HG03045 (cell line): ENCODE measurements around the gene FAM184A.
"Not testable (repeated sequence)": the region's sequence is repeated elsewhere in the genome, so short reads cannot be mapped to it uniquely, and the experiment has no call there.

Experiments
- ATAC-seq: cut with Tn5 transposase; IDR thresholded peaks from one replicate; pipeline ENCODE4 v1.9.1; 2021; ENCODE audit warnings: mild to moderate bottlenecking, moderate library complexity; ENCODE audit not compliant: unreplicated experiment

The FAM184A gene

DNA sequence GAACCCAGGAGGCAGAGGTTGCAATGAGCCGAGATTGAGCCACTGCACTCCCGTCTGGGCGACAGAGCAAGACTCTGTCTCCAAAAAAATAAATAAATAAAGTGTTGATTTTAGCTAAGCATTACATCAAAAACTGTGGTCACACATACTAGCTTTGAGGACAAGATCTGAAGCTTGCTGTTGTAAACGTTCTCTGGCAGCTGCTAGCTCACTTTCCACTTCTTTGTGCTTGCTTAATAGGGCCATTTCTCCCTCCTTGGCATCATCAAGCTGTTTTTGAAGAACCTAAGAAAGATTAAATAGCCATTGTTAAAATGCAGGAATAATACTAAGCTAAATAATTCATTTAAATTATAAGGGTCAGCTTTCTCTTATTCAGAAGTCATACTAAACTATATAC is 55.7 kb downstream of the FAM184A start:
- ATAC-seq = no peak

DNA sequence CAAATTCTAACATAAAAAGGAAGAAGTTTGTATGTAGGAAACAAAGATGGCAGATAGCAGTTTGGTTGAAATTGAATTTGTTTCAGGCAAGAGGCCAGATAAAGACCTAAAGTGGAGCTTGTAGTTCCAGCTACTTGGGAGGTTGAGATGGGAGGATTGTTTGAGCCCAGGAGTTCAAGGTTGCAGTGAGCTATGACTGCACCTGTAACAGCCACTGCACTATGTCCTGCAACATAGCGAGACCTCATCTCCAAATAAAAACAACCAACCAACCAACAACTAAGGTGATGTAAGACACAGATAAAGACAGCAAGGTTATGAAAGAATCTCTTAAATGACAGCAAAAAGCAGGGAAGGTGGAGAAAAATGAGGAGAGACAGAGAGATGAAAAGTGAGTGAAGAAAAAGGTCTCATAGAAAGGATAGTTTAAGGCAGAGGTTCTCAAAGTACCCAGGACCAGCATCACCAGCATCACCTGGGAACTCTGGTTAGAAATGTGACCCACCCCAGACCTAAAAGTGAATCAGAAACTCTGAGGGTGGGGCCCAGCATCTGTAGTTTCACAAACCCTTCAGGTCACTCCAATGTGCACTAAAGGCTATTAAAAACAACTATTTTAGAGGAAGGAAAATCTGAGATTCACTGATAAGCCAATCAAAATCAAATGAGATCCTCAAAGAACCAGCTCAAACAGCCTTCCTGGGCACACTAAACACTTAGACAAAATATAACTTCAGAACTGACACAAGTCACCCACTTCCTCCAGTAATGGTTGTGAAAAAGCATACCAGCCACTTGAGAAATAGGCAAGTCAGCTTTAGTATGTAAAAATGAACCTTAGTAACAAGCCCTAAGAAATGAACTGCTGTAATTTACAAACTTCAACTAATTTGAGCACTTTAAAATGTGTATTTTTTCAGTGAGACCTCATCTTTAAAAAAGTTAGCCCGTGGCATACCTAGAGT is 57.6 kb downstream of the FAM184A start:
- ATAC-seq = no peak

DNA sequence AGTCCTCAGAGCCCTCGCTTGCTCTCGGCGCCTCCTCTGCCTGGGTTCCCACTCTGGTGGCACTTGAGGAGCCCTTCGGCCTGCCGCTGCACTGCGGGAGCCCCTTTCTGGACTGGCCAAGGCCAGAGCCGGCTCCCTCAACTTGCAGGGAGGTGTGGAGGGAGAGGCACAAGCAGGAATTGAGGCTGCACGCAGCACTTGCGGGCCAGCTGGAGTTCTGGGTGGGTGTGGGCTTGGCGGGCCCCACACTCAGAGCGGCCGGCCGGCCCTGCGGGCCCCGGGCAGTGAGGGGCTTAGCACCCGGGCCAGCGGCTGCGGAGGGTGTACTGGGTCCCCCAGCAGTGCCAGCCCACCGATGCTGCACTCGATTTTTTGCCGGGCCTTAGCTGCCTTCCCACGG is 63.3 kb downstream of the FAM184A start:
- ATAC-seq = not testable (repeated sequence)

DNA sequence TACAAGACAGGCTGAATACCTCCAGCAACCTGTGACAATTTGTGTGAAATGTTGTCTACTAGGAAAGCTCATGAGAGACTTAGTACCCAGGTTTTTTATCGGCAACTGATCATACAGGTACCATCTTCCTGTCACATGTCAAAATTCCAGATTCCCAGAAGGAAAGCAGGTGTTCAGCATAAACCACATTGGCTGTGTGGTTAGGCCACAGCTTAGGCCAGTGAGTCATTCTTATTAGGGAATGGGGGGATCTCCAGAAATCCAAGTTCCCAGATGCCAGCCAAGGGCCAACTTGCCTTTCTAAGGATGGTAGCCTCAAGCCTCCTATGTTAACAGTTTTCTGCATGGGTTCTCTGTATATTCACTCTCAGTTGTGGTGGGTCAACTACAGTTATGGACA is 65.9 kb downstream of the FAM184A start:
- no peak for ATAC-seq

DNA sequence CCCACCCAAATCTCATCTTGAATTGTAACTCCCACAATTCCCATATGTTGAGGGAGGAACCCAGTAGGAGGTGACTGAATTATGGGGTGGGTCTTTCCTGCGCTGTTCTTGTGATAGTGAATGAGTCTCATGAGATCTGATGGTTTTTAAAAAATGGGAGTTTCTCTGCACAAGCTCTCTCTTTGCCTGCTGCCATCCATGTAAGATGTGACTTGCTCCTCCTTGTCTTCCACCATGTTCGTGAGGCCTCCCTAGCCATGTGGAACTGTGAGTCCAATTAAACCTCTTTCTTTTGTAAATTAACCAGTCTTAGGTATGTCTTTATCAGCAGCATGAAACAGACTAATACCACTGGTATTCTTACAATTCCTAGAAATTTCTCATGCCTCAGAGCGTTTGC is 69.2 kb downstream of the FAM184A start:
- ATAC-seq = not testable (repeated sequence)

DNA sequence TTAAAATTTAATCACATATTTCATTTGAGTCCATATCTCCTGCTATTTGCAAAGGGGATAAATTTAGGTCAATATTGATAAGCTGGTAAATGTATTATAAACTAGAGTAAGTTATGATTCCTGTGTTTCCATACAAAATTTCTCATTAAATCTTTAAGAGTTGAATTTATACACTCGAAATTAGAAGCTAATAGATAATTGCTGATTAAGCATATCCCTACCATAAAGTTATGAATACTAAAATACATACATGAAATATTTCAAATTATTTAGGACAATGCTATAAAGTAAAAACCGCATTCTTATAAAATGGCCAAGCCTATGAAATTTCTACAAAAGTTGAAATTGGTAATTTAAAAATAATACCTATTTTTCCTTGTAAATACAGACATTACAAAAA is 71.5 kb downstream of the FAM184A start:
- no peak for ATAC-seq

DNA sequence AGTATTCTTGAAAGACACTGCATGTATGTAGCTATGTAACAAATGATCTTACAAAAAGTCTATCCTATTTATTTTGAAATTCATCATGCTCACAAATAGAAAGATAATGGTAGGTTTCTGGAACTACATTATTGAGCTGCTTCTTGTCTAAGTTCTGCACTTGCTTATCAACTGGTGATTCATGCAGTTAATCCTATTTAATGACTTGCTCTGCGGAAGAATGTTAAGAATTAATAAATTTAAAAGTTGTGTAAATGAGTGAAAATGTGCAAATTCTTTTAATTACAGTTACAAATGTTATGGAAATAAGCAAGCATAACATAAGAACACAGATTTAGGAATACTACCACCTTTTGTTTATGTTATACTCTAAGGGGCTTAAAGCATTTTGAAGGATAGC is 76.4 kb downstream of the FAM184A start:
- no peak for ATAC-seq

DNA sequence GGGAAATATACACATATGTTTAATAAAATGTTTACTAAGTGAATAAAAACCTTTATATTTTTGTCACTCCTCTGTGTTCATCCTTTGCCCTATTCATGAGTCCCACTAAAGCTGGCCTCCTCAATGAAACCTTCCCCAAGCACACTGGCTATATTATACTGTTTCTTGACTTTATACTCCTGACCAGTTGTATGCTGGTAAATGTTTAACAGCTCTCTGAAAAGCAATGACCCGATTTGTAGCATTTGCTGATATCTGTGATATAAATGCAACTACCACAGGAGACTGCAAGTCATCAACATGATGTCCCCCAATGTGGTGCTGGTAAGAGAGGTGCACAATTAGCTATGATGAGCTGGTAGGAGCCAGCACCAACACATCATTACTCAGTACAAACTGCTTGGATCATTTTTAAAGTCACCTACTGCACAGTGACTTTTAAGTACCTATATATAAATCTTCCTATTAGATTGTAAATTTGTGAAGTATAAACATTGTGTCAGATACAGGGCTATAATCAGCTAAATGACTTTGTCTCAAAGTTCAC is 78.9 kb downstream of the FAM184A start:
- no peak for ATAC-seq

DNA sequence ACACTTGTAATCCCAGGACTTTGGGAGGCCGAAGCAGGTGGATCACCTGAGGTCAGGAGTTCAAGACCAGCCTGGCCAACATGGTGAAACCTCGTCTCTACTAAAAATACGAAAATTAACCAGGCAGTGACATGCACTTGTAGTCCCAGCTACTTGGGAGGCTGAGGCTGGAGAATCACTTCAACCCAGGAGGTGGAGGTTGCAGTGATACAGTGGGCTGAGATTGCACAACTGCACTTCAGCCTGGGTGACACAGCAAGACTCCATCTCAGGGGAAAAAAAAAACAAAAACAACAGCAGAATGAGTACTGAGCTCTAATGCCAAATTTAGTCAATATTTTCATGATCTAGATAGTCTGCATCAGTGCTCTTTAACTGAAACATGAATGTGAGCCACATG is 81.0 kb downstream of the FAM184A start:
- ATAC-seq = not testable (repeated sequence)

DNA sequence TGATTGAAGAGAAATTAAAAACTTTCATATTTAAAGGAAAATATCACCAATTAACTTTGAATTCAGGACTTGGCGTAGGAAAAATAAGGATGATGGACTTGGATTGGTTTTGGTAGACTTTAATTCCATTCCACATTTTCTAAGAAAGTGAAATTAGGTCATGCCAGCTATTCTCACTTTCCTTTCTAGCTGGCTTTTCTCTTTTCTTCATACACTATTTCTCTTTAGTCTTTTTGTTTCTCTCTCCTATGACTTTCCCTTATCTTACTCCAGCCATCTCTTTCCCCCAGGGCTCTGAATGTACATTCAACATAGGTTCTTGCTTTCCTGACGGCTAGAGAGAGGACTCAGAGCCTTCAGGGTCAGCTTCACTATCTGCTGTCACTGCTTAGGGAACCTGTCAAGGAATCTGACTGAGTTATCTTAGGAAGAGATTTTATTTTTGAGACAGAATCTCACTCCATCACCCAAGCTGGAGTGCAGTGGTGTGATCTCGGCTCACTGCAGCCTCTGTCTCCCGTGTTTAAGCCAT is 82.1 kb downstream of the FAM184A start:
- ATAC-seq = no peak

DNA sequence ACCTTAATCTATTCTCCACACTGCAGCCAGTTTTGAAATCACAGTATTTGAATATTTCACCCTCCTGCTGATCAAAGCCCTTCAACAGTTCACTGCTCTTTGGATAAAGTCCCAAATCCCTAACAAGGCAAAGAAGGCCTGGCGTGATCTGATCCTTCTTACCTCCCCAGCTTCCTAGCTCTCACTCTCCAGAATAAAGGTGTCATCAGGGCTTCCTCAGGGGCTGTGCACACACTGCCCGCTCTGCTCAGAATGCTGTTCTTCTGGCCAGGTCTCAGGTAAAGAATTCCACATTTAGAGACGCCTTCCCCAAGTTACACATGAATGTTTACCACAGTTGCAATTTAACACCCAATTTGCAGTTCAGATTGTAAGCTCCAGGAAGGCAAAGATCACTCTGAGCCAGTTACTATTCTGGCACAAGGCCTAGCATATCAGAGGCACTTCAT is 84.6 kb downstream of the FAM184A start:
- no peak for ATAC-seq

DNA sequence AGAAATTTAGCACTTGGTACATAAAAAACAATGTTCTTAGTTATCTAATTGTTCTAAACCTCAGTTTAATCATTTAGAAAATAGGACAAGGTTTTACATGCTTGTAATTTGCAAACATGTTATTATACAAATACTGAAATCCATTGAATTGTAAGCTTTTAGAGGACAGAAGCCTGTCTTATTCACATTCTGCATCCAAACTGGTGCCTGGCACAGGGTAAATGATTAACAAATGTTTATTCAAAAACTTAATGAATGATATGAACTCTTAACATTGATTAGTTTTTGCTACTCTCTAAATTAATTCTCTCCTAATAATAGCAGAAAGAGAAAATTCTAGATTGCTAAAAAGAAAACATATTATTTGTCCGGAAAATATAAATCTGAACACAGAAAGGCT is 85.1 kb downstream of the FAM184A start:
- ATAC-seq = no peak

DNA sequence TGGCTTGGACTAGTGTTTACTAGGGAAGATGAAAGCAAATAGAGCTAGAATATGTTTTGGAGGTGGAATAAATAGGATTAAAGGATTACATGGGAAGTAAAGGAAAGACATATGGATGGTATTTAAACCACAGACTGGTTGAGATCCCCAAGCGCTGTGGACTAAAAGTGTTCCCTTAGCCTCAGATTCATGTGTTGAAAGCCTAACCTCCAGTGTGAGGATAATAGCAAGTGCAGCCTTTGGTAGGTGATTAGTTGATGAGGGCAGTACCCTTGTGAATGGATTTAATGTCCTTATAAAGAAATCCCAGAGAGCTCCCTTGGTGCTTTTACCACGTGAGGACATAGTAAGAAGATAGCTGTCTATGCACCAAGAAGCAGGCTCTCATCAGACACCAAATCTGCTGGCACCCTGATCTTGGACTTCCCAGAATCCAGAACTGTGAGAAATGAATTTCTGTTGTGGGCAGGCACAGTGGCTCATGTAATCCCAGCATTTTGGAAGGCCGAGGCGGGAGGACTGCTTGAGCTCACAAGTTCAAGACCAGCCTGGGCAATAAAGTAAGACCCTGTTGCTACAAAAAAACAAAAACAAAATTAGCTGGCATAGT is 86.2 kb downstream of the FAM184A start:
- no peak for ATAC-seq

DNA sequence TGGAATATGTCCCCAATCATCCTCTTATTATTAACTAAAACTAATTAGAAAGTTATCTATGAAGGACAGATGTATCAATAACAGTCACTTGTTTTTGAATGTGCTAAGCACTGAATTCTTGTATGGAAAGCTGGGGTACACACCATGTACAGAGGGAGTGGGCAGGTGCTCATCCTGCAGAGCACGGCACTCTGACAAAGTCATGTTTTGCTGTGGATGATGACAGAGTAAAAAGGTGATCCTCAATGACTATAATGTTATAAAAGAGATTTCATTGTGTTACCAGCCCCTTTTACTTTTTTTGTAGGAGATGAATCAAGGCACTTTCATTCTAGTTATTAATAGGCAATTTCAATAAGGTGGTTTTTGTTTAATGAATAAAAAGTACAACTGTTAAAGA is 92.2 kb downstream of the FAM184A start:
- ATAC-seq = no peak

DNA sequence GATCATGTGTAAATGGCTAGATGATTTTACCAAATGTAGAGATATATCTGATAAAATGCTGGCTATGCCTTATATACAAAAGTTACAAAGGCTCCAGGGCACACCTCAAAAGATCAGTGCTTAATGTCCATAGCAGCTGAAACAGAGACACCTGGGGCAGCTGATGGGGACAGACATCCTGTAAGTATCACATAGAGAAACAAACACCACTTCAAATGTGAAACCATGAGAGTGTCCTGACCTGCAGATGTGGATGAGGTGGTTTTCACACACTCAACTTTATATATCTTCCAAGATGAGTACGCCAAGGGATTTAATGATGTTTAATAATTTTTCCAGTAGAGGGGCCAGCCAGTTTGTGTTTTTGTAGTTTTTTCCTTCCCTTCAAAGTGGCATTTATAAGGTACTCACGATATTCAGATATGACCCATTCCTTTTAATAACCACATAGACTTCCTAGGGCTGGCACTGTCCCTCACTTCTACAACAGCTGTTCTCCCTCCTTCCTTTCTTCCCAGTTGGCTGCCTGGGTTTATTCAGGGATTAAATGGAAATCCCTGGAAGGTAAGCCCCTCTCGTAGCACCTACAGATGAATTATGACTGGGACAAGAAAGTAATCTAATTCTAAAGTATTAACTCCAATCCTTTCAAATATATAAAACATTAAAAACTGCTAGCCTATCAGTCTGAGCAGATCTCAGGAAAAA is 93.2 kb downstream of the FAM184A start:
- no peak for ATAC-seq

DNA sequence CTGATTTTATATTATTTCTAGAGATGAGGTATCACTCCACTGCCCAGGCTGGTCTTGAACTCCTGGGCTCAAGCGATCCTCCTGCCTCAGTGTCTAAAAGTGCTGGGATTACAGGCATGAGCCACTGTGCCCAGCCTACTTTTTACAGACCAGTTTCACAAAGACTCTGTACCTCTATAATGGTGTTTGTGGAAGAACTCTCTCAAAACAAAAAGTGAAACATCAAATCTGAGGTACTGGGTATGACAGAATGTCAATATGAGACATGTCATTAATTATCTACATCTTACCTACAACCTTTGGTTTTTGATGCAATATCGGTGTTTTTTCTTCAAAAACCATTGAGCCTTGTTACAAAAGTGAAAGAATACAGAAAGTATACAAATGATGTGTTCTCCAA is 94.1 kb downstream of the FAM184A start:
- ATAC-seq = no peak

DNA sequence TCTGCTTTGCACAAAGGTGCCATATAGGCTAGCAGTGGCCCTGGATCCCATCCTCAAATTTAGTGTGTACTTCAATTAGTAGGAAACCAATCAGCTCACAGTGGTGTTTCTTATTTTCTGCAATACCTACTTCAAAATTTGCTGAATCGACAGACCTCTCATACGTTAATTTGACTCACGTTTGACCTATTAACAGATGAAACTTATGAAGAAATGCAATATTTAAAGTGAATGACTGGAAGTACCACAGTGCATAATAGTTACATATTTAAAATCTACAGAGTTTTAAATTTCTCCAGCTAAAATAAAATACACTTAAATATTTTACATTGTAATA is 95.9 kb downstream of the FAM184A start:
- ATAC-seq = no peak

DNA sequence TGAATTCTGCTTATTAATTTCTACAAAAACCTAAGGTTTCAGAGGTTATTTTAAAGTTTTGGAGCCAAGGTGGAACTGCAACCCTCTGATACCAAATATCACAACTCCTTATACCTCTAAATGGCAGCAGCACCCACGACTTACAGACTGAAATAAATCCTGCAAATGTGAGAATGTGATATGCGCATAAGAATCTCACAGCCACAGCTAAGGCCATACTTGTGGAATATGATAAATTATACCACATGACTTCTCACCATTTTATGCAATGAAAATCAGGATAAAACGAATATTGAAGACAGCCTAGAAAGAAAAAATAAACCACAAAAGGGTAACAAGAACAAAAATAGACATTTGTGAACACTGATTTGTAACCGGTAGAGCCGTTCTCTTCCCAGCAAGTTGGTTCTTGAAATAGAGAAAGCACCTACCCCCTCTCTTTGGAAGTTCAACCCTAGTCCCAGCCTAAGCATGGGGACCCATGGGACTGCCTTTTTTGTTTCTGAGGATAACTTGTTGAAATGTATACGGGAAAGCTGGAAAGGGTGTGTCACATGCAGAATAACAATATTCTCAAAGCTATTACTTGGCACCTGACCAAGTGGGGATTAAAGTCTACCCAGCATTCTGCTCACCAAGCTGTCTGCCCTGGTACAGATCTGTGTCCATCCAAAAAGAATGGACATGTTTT is 96.4 kb downstream of the FAM184A start:
- no peak for ATAC-seq

DNA sequence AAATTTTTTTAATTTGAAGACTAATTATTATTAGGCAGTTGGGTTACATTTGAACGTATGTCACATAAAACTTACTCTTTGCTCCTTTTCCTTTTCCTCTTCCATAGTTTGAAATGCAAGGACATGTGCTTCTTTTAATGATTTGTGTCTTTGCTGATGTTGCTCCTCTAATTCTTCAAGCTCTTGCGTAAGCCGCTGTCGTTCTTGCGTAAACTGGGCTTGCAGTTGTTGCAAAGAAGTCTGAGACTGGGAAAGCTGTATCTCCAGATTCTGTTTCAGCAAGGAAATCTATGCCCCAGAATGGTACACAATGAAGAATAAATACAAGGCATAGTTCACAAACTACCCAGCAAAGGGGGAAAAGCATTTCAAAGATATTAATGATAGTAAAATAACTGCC is 98.4 kb downstream of the FAM184A start:
- ATAC-seq = no peak

DNA sequence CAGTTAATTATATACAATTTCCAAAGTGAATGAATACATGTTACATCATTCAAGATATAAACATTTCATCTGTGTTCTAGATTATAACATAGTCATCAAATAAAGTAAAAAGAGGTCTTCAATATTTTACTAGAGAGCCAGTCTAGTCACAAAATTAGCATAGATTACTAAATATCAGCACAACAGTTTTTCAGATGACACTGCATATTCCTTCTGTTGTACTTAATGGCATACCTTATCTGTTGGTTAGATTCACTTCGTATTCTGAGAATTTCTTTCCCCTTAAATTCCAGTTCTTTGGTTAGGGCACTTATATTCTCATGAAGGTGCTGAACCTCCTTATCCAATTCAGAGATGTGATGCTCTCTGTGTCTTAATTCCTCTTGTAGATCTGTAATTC is 103.7 kb downstream of the FAM184A start:
- no peak for ATAC-seq

DNA sequence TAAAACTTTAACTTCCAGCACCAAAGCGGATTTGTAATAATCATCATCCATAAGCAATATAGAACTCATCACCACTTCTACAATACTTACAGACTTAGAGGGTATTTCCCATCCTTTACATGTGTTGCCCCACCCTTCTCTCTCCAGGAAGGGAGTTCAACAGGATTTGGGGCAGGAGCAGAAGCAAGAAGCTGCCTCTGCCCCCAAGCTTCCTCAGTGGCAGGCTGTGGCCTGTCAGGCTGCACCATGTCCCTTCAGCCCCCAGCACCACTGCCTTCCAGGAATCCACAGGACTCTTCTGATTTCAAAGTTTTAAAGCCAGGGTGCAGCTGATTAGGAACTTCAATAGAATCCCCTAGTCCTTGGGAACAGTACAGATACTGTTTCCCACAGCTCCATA is 106.8 kb downstream of the FAM184A start:
- ATAC-seq = no peak
